Measurements from ENCODE around the gene VMP1.

The VMP1 gene

GRCh38 chr17:59712862-59713261 lies 5.4 kb downstream of the VMP1 start:
- POLR2A ChIA-PET: no interaction called here
- no peak for TF ChIP-seq CTCF (IDR thresholded peaks at IDR 0.05; ENCODE audit: insufficient read depth, low read length, missing control alignments)

DNA sequence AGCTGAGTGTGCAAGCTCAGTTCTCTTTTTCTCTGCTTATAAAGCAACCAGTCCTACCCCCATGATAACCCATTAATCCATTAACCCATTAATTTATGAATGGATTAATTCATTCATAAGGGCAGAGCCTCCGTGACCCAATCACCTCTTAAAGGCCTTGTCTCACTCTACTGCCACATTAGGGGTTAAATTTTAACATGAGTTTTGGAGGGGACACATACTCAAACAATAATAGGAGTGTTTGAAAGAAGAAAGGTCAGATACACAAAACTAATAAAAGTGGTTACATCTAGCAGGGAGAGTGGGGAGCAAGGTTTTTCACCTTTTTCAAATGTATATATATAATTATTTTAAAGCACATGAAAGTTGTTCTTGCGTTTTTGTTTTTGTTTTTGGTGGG lies 6.8 kb downstream of the VMP1 start:
- no peak for TF ChIP-seq CTCF (IDR thresholded peaks at IDR 0.05; ENCODE audit: insufficient read depth, low read length, missing control alignments)
- CTCF ChIA-PET: interaction anchor here (1.6 kb wide), 1 partner anchor 145 kb away, joined by 4 read pairs; no protein-coding TSS in a partner anchor
- H3K4me3 ChIP-seq (ENCODE audit: low read depth, low read length): no peak overlapping the region
- no peak for DNase-seq (ENCODE audit: low read depth, low spot score)
- POLR2A ChIA-PET: interaction anchor here (0.6 kb wide), 1 partner anchor 145 kb away, joined by 3 read pairs; no protein-coding TSS in a partner anchor

More at GRCh38 chr17:59712862-59713261, 5.4 kb downstream of the VMP1 start:
- no peak overlapping the region for H3K4me3 ChIP-seq (ENCODE audit: low read depth, low read length)
- DNase-seq (ENCODE audit: low read depth, low spot score): no peak
- CTCF ChIA-PET: interaction anchor here (1.6 kb wide), 1 partner anchor 146 kb away, joined by 6 read pairs; no protein-coding TSS in a partner anchor

DNA sequence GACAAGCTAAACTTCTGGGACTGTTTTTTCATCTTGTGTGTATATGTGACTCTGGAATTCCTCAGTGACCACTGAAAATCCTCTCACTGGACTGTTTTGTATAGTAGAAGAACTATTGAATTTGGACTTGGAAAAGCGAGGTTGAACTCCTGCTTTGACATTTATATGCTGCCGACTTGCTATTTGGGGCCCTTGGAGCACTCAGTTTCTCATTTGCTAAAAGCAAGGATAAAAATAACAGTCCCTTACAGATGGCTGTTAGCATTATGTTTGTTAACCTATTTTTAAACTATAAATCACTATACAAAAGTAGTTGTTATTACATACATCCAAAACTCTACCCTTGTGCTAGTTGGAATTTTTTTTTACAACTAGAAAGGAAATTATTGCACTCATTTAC lies 9.0 kb downstream of the VMP1 start:
- POLR2A ChIA-PET: no interaction called here
- H3K4me3 ChIP-seq (ENCODE audit: low read depth, low read length): no peak overlapping the region
- no peak for DNase-seq (ENCODE audit: low read depth, low spot score)
- CTCF ChIA-PET: interaction anchor here (0.6 kb wide), 1 partner anchor 33 kb away, joined by 3 read pairs; no protein-coding TSS in a partner anchor
- no peak for TF ChIP-seq CTCF (IDR thresholded peaks at IDR 0.05; ENCODE audit: insufficient read depth, low read length, missing control alignments)

DNA sequence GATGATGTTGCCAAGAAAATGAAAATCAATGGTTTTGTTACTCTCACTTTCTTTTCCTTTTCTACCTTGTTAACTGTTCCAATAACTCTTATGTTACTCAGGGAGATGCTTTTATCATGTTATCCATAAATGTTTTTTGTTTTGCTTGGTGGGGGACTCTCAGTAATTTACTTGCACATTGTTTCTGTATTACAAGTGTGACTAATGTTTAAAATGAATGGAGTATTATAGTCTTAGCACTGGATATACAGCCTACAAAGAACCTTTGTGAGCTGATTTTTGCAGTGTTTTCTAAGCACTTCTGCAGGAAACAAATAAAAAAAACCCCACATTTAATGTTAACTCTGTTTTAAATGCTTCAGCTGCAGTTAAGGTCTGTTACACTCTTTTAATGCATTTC lies 12.1 kb downstream of the VMP1 start:
- DNase-seq (ENCODE audit: low read depth, low spot score): no peak
- TF ChIP-seq CTCF (IDR thresholded peaks at IDR 0.05; ENCODE audit: insufficient read depth, low read length, missing control alignments): no peak
- CTCF ChIA-PET: no interaction called here
- H3K4me3 ChIP-seq (ENCODE audit: low read depth, low read length): no peak overlapping the region
- POLR2A ChIA-PET: interaction anchor here (1.1 kb wide), 1 partner anchor 100 kb away, joined by 3 read pairs; the partner anchor contains the start of gene CLTC

DNA sequence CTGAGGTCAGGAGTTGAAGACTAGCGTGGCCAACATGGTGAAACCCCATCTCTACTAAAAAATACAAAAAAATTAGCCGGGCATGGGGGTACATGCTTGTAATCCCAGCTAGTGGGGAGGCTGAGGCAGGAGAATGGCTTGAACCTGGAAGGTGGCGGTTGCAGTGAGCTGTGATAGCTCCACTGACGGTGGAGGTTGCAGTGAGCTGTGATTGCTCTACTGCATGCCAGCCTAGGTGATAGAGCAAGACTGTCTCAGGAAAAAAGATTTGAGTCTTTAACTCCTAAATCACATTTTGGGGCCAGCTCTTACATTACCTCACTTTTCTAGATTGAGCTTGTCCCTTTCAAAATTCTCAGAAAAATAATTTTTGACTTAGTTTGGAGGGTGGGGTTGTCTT lies 15.2 kb downstream of the VMP1 start:
- POLR2A ChIA-PET: no interaction called here
- DNase-seq (ENCODE audit: low read depth, low spot score): no peak
- no peak overlapping the region for H3K4me3 ChIP-seq (ENCODE audit: low read depth, low read length)
- no peak for TF ChIP-seq CTCF (IDR thresholded peaks at IDR 0.05; ENCODE audit: insufficient read depth, low read length, missing control alignments)
- CTCF ChIA-PET: no interaction called here

DNA sequence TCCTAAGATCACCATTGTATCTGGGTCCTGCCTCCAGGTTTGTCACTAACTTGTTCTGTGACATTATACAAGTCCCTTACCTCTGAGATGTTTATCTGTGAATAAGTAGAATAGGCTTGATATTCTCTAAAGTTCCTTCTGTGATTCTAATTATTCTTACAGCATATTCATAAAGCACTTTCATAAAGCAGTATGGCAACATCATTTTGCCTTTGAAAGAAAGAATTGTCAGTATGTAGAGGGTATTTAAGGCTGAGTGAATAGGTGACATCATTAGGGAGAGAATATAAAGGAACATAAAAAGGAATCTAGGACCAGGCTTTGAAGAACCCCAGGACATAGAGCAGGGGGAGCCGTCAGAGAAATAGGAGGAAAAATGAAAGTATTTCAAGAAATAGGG lies 15.6 kb downstream of the VMP1 start:
- DNase-seq (ENCODE audit: low read depth, low spot score): no peak
- H3K4me3 ChIP-seq (ENCODE audit: low read depth, low read length): no peak overlapping the region
- CTCF ChIA-PET: no interaction called here
- no peak for TF ChIP-seq CTCF (IDR thresholded peaks at IDR 0.05; ENCODE audit: insufficient read depth, low read length, missing control alignments)
- POLR2A ChIA-PET: no interaction called here

All from AG04449 (cell line).